Activated CD4-positive, alpha-beta memory T cell treated with anti-CD3 and anti-CD28 coated beads for 36 hours (primary cell): ENCODE data around the gene TEX2. TPM values are rescaled to one million over a fixed set of nuclear protein-coding genes. Genes with fewer than 3 reads are reported as not detected.
A peak's percentile ranks its signal among the peaks of the same experiment; 100 is the strongest.

ENCODE experiments used
- CTCF ChIA-PET: fragments of 350-600 bp; sonication (Branson Sonifier 250); formaldehyde crosslinking; loops from one replicate; lab custom pipeline; 2021; ENCODE audit warnings: antibody characterized with exemption, inconsistent platforms; lab: Charles Lee
- POLR2A ChIA-PET: fragments of 350-600 bp; sonication (Branson Sonifier 250); formaldehyde crosslinking; loops from one replicate; lab custom pipeline; 2021; ENCODE audit warnings: antibody characterized with exemption; lab: Charles Lee
- DNase-seq: peaks from one replicate; pipeline ENCODE4 v3.0.0-alpha.2; 2020
- H3K27ac Mint-ChIP-seq: one replicate; pipeline ENCODE4 v1.8.0; 2021; ENCODE audit warnings: mixed read lengths
- H3K27me3 Mint-ChIP-seq: one replicate; pipeline ENCODE4 v1.8.0; 2021; ENCODE audit warnings: mixed read lengths
- H3K36me3 Mint-ChIP-seq: one replicate; pipeline ENCODE4 v1.8.0; 2021; ENCODE audit warnings: mixed read lengths
- H3K4me1 Mint-ChIP-seq: one replicate; pipeline ENCODE4 v1.8.0; 2021; ENCODE audit warnings: low read depth, mixed read lengths
- H3K4me3 Mint-ChIP-seq: one replicate; pipeline ENCODE4 v1.8.0; 2021; ENCODE audit warnings: mild to moderate bottlenecking, mixed read lengths
- H3K9me3 Mint-ChIP-seq: one replicate; pipeline ENCODE4 v1.8.0; 2021; ENCODE audit warnings: mixed read lengths
- intact Hi-C: fragments of 100-400 bp; cut with micrococcal nuclease; formaldehyde crosslinking; loops from one replicate; pipeline ENCODE4 v1.15.1; 2023
- total RNA-seq, 2 experiments: library from RNA; stranded (reverse); gene quantifications; one replicate each; pipeline ENCODE4 v1.2.3, GENCODE V29; 2021

The TEX2 gene
- total RNA-seq, 2 experiments from 2014 or later, result 11.9 to 12.1 TPM

DNA sequence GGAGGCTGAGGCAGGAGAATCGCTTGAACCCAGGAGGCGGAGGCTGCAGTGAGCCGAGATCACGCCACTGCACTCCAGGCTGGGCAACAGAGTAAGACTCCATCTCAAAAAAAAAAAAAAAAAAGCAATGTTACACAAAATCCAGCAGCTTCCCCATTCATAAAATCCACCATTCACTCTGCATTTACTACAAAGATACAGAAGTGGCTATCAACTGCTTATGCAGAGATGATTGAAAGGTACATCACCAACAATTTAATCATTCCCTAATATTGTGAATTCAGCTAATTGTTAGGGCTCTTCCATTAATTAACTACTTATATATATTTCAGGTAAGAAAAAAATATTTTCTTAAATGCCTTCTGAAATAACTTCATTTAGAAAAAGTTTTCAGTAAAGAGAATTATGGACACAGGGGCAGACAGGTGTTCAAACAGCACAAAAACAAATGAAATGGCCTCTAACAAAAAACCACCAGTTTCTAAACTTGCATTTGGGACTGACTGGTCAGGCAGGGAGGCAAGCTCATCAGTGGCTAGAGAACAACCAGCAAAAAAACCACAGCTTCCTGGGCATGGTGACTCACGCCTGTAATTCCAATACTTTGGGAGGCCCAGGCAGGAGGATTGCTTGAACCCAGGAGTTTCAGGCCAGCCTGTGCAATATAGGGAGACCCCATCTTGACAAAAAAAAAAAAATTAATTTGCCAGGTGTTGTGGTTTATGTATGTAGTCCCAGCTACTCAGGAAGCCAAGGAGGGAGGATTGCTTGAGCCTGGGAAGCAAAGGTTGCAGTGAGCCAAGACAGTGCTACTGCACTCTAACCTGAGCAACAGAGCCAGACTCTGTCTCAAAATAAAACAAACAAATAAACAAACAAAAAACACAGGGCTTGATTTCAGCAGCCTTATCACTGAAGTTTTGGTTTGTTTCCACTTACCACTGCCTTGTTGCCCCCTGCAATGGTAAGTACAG, 159.4 kb downstream of the TEX2 start:
- H3K27ac Mint-ChIP-seq, result peak overlapping the region; percentile 38
- ChIA-PET CTCF (interaction anchor here (1.0 to 1.5 kb wide), 3 partner anchors 43 to 157 kb away, joined by 3 to 5 read pairs (median 4); no protein-coding TSS in a partner anchor), POLR2A (interaction anchor here (0.7 to 1.3 kb wide), 5 partner anchors 9 to 114 kb away, joined by 3 to 4 read pairs (median 3); no protein-coding TSS in a partner anchor)
- no peak for DNase-seq
- H3K4me1 Mint-ChIP-seq, result peaks cover 65% of the 10 kb centered on the region
- H3K27me3 Mint-ChIP-seq, result no peaks in the 10 kb centered on the region
- no peaks in the 10 kb centered on the region for H3K9me3 Mint-ChIP-seq
- intact Hi-C loops, result no loop called here
- H3K4me3 Mint-ChIP-seq, result no peak overlapping the region
- H3K36me3 Mint-ChIP-seq, result peaks cover 11% of the 10 kb centered on the region

DNA sequence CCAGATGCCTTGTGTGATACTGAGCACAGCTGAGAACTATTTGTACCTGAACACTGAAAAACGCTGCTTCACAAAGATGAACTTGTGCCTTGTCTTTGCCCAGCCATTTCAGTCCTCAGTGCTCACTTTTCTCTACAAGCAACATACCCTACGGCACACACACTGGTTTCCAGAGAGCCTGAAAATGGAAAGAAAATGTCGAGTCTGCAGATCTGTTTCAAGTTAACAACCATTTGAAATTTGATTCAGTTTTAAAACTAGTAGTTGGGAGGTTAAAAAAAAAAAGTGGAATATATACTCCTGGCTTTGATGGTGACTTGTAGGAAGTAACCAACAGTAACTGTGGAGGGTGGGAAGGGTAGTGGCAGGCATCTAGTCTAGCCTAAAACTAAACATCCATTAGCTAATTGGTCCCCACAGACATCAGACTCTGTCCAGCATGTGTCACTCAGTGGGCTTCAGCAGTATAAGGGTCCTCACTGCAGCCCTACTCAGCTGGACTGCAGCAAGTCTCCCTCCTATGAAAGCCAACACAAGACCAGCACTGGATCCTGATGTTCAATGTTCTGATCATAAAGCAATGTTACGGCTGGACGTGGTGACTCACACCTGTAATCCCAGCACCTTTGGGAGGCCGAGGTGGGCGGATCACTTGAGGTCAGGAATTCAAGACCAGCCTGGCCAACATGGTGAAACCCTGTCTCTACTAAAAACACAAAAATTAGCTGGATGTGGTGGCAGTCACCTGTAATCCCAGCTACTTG, 160.3 kb downstream of the TEX2 start:
- Mint-ChIP-seq H3K4me3 (no peak overlapping the region), H3K27ac (peak overlapping the region; percentile 45), H3K27me3 (no peaks in the 10 kb centered on the region), H3K36me3 (peaks cover 15% of the 10 kb centered on the region), H3K4me1 (peaks cover 63% of the 10 kb centered on the region), H3K9me3 (no peaks in the 10 kb centered on the region)
- DNase-seq, result no peak
- POLR2A ChIA-PET, result interaction anchor here (0.9 to 1.3 kb wide), 3 partner anchors 8 to 19 kb away, joined by 3 to 4 read pairs (median 3); no protein-coding TSS in a partner anchor
- intact Hi-C loops, result no loop called here
- CTCF ChIA-PET, result interaction anchor here (1.2 to 1.6 kb wide), 2 partner anchors 31 to 156 kb away, joined by 5 to 6 read pairs; no protein-coding TSS in a partner anchor

DNA sequence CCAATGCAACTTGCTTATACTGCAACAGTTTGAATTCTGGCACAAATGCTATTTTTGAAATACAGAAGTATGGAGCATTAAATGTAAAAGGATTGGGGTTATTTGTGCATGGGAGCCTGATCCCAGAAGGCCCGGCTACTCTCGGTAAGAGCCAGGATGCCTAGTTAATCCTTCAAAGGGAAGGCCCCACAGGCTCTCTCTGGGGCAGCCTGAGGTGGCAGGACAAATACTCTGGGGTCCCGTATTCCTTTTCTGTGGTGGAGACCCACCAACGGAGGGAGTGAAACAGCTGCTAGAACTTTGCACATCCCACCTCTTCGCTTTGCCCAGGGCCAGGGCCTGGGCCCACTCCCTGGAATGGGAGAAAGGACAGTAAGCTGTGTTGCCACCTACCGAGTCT, 163.5 kb downstream of the TEX2 start:
- CTCF ChIA-PET, result interaction anchor here (1.4 kb wide), 1 partner anchor 34 kb away, joined by 3 read pairs; no protein-coding TSS in a partner anchor
- POLR2A ChIA-PET, result no interaction called here
- peaks cover 30% of the 10 kb centered on the region for H3K36me3 Mint-ChIP-seq
- H3K4me3 Mint-ChIP-seq, result no peak overlapping the region
- intact Hi-C loops, result no loop called here
- no peak for DNase-seq
- no peaks in the 10 kb centered on the region for H3K9me3 Mint-ChIP-seq
- H3K27me3 Mint-ChIP-seq, result no peaks in the 10 kb centered on the region
- no peak overlapping the region for H3K27ac Mint-ChIP-seq
- peaks cover 69% of the 10 kb centered on the region for H3K4me1 Mint-ChIP-seq

Other genes starting within 250 kb of the TEX2 start
- gene ICAM2, start 242.6 kb downstream of the TEX2 start, total RNA-seq, result 10 to 100 TPM; 65.0 to 66.7 TPM
- 10 to 100 TPM; 45.3 to 47.7 TPM for gene ERN1, start 133.1 kb downstream of the TEX2 start, total RNA-seq
- gene PECAM1, start 127.6 kb upstream of the TEX2 start, total RNA-seq, result 1 to 10 TPM; 1.1 to 1.3 TPM
- gene MILR1, start 185.9 kb upstream of the TEX2 start, total RNA-seq, result not detected
- gene POLG2, start 233.8 kb upstream of the TEX2 start, total RNA-seq, result 10 to 100 TPM; 25.8 to 28.1 TPM
- gene DDX5, start 243.0 kb upstream of the TEX2 start, total RNA-seq, result 100 to 1,000 TPM; 583 to 626 TPM
- 10 to 100 TPM; 29.9 to 37.8 TPM for gene CEP95, start 243.7 kb upstream of the TEX2 start, total RNA-seq